Smooth muscle cell (in vitro differentiated cells): ENCODE results near the gene OR8B2. TPM values are rescaled to one million over a fixed set of nuclear protein-coding genes. Genes with fewer than 3 reads are reported as not detected.
"Not testable (repeated sequence)": the region's sequence is repeated elsewhere in the genome, so short reads cannot be mapped to it uniquely, and the experiment has no call there.

ENCODE experiments used
- DNase-seq: peaks from one replicate; lab custom pipeline; 2025; ENCODE audit not compliant: unreplicated experiment; lab: John Stamatoyannopoulos, UW
- H2AFZ ChIP-seq: fragments of 200-600 bp; sonication (generic); 2 replicates; pipeline ENCODE4 v1.6.0; 2016; ENCODE audit warnings: antibody characterized with exemption, low read depth, mild to moderate bottlenecking
- H3F3A ChIP-seq: fragments of 200-600 bp; sonication (generic); 2 replicates; pipeline ENCODE4 v1.6.0; 2017; ENCODE audit warnings: antibody characterized with exemption, low read depth
- H3K27ac ChIP-seq: fragments of 200-600 bp; sonication (generic); 2 replicates; pipeline ENCODE4 v1.5.1; 2016; ENCODE audit warnings: low read depth, mild to moderate bottlenecking
- H3K27me3 ChIP-seq: fragments of 200-600 bp; sonication (generic); 2 replicates; pipeline ENCODE4 v1.6.1; 2016; ENCODE audit warnings: low read depth, mild to moderate bottlenecking
- H3K36me3 ChIP-seq: fragments of 200-600 bp; sonication (generic); 2 replicates; pipeline ENCODE4 v1.5.1; 2016; ENCODE audit warnings: low read depth
- H3K4me1 ChIP-seq: fragments of 200-600 bp; sonication (generic); 2 replicates; pipeline ENCODE4 v1.5.1; 2016; ENCODE audit warnings: low read depth
- H3K4me2 ChIP-seq: fragments of 200-600 bp; sonication (generic); 2 replicates; pipeline ENCODE4 v1.6.0; 2016; ENCODE audit warnings: mild to moderate bottlenecking
- H3K4me3 ChIP-seq: fragments of 200-600 bp; sonication (generic); 2 replicates; pipeline ENCODE4 v1.5.1; 2016; ENCODE audit warnings: mild to moderate bottlenecking
- H3K79me2 ChIP-seq: fragments of 200-600 bp; sonication (generic); 2 replicates; pipeline ENCODE4 v1.6.0; 2016; ENCODE audit warnings: low read depth, mild to moderate bottlenecking
- H3K9ac ChIP-seq: fragments of 200-600 bp; sonication (generic); 2 replicates; pipeline ENCODE4 v1.6.0; 2016; ENCODE audit warnings: low read depth
- H3K9me3 ChIP-seq: fragments of 200-600 bp; sonication (generic); replicated peaks from 2 replicates; pipeline ENCODE4 v1.5.1; 2016; ENCODE audit warnings: low read depth
- H4K20me1 ChIP-seq: fragments of 200-600 bp; sonication (generic); 2 replicates; pipeline ENCODE4 v1.6.0; 2016; ENCODE audit warnings: low read depth
- CTCF ChIP-seq: fragments of 200-600 bp; sonication (generic); IDR thresholded peaks from 2 replicates; pipeline ENCODE4 v1.5.1; 2017; ENCODE audit warnings: borderline replicate concordance, mild to moderate bottlenecking, antibody characterized with exemption; ENCODE audit not compliant: insufficient read depth, poor library complexity, severe bottlenecking
- WGBS: methylation state at CpG from one replicate; pipeline ENCODE4 v1.1.7; 2016; ENCODE audit warnings: low lambda C conversion rate; 5-methylcytosine and 5-hydroxymethylcytosine counted together
- polyA plus RNA-seq: library from polyadenylated mRNA; unstranded; fragments of >200 nt; fragmentation: Nextera tagmentation; extraction: Ambion mirVana; gene quantifications from 2 replicates; pipeline ENCODE4 v1.2.1, GENCODE V29; 2016
- total RNA-seq: library from RNA; depleted of rRNA; stranded (reverse); fragments of >200 nt; gene quantifications from 2 replicates; pipeline ENCODE4 v1.2.3, GENCODE V29; 2014

Gene OR8B2
- total and polyA plus RNA-seq, 2 experiments from 2014 or later: not detected

GRCh38 chr11:124405581-124405980, 21.3 kb upstream of the OR8B2 start:
- no peak overlapping the region for H3K4me2 ChIP-seq
- no peaks in the 10 kb centered on the region for H3K36me3 ChIP-seq
- WGBS: 75% methylated on average over 2 of the region's 2 CpGs
- H3K9ac ChIP-seq: no peak overlapping the region
- H3K79me2 ChIP-seq: no peaks in the 10 kb centered on the region
- H2AFZ ChIP-seq: no peak overlapping the region
- H3K9me3 ChIP-seq: no peaks in the 10 kb centered on the region
- H3K4me3 ChIP-seq: no peak overlapping the region
- H3F3A ChIP-seq: no peaks in the 10 kb centered on the region
- no peak overlapping the region for H3K27ac ChIP-seq
- H3K27me3 ChIP-seq: no peaks in the 10 kb centered on the region
- H3K4me1 ChIP-seq: no peaks in the 10 kb centered on the region
- DNase-seq: no peak
- no peak for TF ChIP-seq CTCF
- no peaks in the 10 kb centered on the region for H4K20me1 ChIP-seq

GRCh38 chr11:124403186-124403585, 18.9 kb upstream of the OR8B2 start:
- H3K27me3 ChIP-seq, H3K36me3 ChIP-seq, H2AFZ ChIP-seq, H3K4me2 ChIP-seq, H3K9me3 ChIP-seq, H3K79me2 ChIP-seq, H3F3A ChIP-seq, H3K4me1 ChIP-seq, H3K9ac ChIP-seq, H3K27ac ChIP-seq, H3K4me3 ChIP-seq, H4K20me1 ChIP-seq, DNase-seq: not testable (repeated sequence)
- 92% methylated on average over 23 of the region's 27 CpGs for WGBS

- WGBS: 53% methylated on average over 8 of the region's 8 CpGs
- DNase-seq: peak; percentile 3
- no peaks in the 10 kb centered on the region for H3K9me3 ChIP-seq
- no peaks in the 10 kb centered on the region for H3K27me3 ChIP-seq
- no peak overlapping the region for H3K27ac ChIP-seq
- H3K79me2 ChIP-seq: no peaks in the 10 kb centered on the region
- no peak overlapping the region for H3K4me2 ChIP-seq
- H3K36me3 ChIP-seq: no peaks in the 10 kb centered on the region
- H3K9ac ChIP-seq: no peak overlapping the region
- no peak overlapping the region for H3K4me3 ChIP-seq
- peak; percentile 82 for TF ChIP-seq CTCF
- no peaks in the 10 kb centered on the region for H3K4me1 ChIP-seq
- no peaks in the 10 kb centered on the region for H4K20me1 ChIP-seq
- no peaks in the 10 kb centered on the region for H3F3A ChIP-seq
- no peak overlapping the region for H2AFZ ChIP-seq
Measured at GRCh38 chr11:124402326-124402922, 18.1 kb upstream of the OR8B2 start.

GRCh38 chr11:124398924-124399323, 14.6 kb upstream of the OR8B2 start, which contains the start of gene OR8B3:
TSS of gene OR8B3 (minus strand) at chr11:124399024. CDS start at chr11:124397351, 1,673 bp downstream.
- Histone ChIP-seq H3K36me3 (no peaks in the 10 kb centered on the region), H3K4me1 (no peaks in the 10 kb centered on the region), H3K79me2 (no peaks in the 10 kb centered on the region), H4K20me1 (no peaks in the 10 kb centered on the region), H3F3A (no peaks in the 10 kb centered on the region), H3K4me3 (no peak within 1 kb of the TSS), H3K4me2 (no peak within 1 kb of the TSS), H3K27me3 (no peaks in the 10 kb centered on the region), H3K9ac (no peak within 1 kb of the TSS), H3K9me3 (no peaks in the 10 kb centered on the region), H2AFZ (no peak within 1 kb of the TSS), H3K27ac (no peak within 1 kb of the TSS)
- TF ChIP-seq CTCF: no peak
- no peak for DNase-seq

GRCh38 chr11:124396847-124397246, 12.5 kb upstream of the OR8B2 start:
- H3K4me2 ChIP-seq, H4K20me1 ChIP-seq, H3K9me3 ChIP-seq, H3K27me3 ChIP-seq, H3F3A ChIP-seq, H3K79me2 ChIP-seq, H3K4me3 ChIP-seq, H3K36me3 ChIP-seq, H3K9ac ChIP-seq, H2AFZ ChIP-seq, DNase-seq, H3K4me1 ChIP-seq, H3K27ac ChIP-seq: not testable (repeated sequence)
- WGBS: 86% methylated on average over 2 of the region's 4 CpGs
